ENCODE data around the gene DNER.

- TF ChIP-seq POLR2A (IDR thresholded peaks at IDR 0.05) (no peak), CTCF (IDR thresholded peaks at IDR 0.05) (no peak)
These were observed 295.2 kb downstream of the DNER start for GRCh38 chr2:229419158-229419557.
